ENCODE data around the gene HOXA9. TPM values are rescaled to one million over a fixed set of nuclear protein-coding genes. Genes with fewer than 3 reads are reported as not detected.

HOXA9 gene
- total and polyA plus RNA-seq, 2 of the 4 experiments (the other 2 are of a cell fraction): 0.18 to 0.32 TPM

- Histone ChIP-seq H3K23ac (ENCODE audit: low read depth, low read length) (no peak overlapping the region), H3K4me1 (ENCODE audit: control insufficient read depth, insufficient read depth, low read length) (no peaks in the 10 kb centered on the region; the same call in 1 of the 2 replicates), H3K79me1 (ENCODE audit: low read depth in 1 of 2, low read length in 2 of 2) (no peaks in the 10 kb centered on the region), H3K56ac (ENCODE audit: extremely low read depth, insufficient read depth, low read length) (no peak overlapping the region), H2BK120ac (ENCODE audit: low read depth, low read length) (no peak overlapping the region), H3K18ac (ENCODE audit: low read depth, low read length) (no peak overlapping the region), H4K8ac (ENCODE audit: low read depth in 2 of 2, low read length in 2 of 2) (no peak overlapping the region), H2BK20ac (ENCODE audit: low read depth, low read length) (no peak overlapping the region), H2BK5ac (ENCODE audit: low read depth, low read length, poor library complexity, severe bottlenecking) (no peak overlapping the region), H2AFZ (replicated peaks; ENCODE audit: low read length, poor library complexity) (no peak overlapping the region), H3K9ac (ENCODE audit: low read depth, low read length) (no peak overlapping the region), H3K9me1 (ENCODE audit: insufficient read depth, low read length) (no peaks in the 10 kb centered on the region), H2AK5ac (ENCODE audit: low read depth, low read length) (no peak overlapping the region), H4K20me1 (ENCODE audit: insufficient read depth, low read length) (0 out of 2 replicates have a peak, but pooled peaks cover 7% of the 10 kb centered on the region), H3K9me3 (ENCODE audit: control insufficient read depth, insufficient read depth, low read length) (peaks cover 3% of the 10 kb centered on the region; the same call in 1 of the 2 replicates), H3K4me3 (ENCODE audit: insufficient read depth, low read depth, low read length) (no peak overlapping the region), H4K5ac (ENCODE audit: low read depth, low read length) (no peak overlapping the region), H3K4me2 (ENCODE audit: low read depth, low read length) (no peak overlapping the region), H2BK15ac (ENCODE audit: low read depth, low read length) (no peak overlapping the region), H4K91ac (ENCODE audit: insufficient read depth, low read depth, low read length) (no peak overlapping the region), H3K36me3 (ENCODE audit: control insufficient read depth, insufficient read depth, low read length) (no peaks in the 10 kb centered on the region), H3K27me3 (ENCODE audit: control insufficient read depth, insufficient read depth, low read length) (peaks cover 88% of the 10 kb centered on the region), H3K4ac (ENCODE audit: low read depth, low read length) (no peak overlapping the region), H3K27ac (ENCODE audit: insufficient read depth, low read length) (no peak overlapping the region), H2AK9ac (replicated peaks; ENCODE audit: low read depth, low read length, poor library complexity) (no peak overlapping the region), H3K14ac (replicated peaks; ENCODE audit: low read depth, low read length) (no peak overlapping the region)
- no TSS peak for BruUV-seq (replicated peaks)
- intact Hi-C loops (cut with micrococcal nuclease): no loop called here
- ChIA-PET CTCF (interaction anchor here (0.5 to 1.3 kb wide), 2 partner anchors 17 to 323 kb away, joined by 3 to 4 read pairs; no protein-coding TSS in a partner anchor), POLR2A (ENCODE audit: unreplicated experiment) (no interaction called here)
- DNase-seq: no peak
- dilution Hi-C loops (cut with HindIII; ENCODE audit: low sequenced_read_pairs, unreplicated experiment): no loop called here
- in situ Hi-C loops (cut with MboI; ENCODE audit: low sequenced_read_pairs): no loop called here
- WGBS, 2 experiments (ENCODE audit: extremely low coverage in 2 of 2, insufficient read length in 1 of 2): no CpG with 5 or more reads among the region's 5 CpGs
- TF ChIP-seq SMC3 (IDR thresholded peaks at IDR 0.05; ENCODE audit: low read depth, low read length) (no peak), MAZ (IDR thresholded peaks at IDR 0.05; ENCODE audit: borderline replicate concordance, low read depth, low read length) (no peak), RCOR1 (IDR thresholded peaks at IDR 0.05; ENCODE audit: insufficient replicate concordance, low read length) (no peak), POLR2A (IDR thresholded peaks at IDR 0.05; ENCODE audit: low read depth, low read length) (no peak), MAFK (IDR thresholded peaks at IDR 0.05; ENCODE audit: low read depth, low read length) (no peak), CEBPB (IDR thresholded peaks at IDR 0.05; ENCODE audit: low read depth, low read length) (no peak), FOS (IDR thresholded peaks at IDR 0.05; ENCODE audit: low read depth, low read length) (no peak), BHLHE40 (IDR thresholded peaks at IDR 0.05; ENCODE audit: low read depth, low read length) (no peak), RFX5 (IDR thresholded peaks at IDR 0.05; ENCODE audit: low read depth, low read length) (no peak), MXI1 (IDR thresholded peaks at IDR 0.05; ENCODE audit: borderline replicate concordance, low read depth, low read length) (no peak), RAD21 (IDR thresholded peaks at IDR 0.05; ENCODE audit: low read length) (no peak), NFE2L2 (IDR thresholded peaks at IDR 0.05; ENCODE audit: low read depth, low read length) (no peak), CHD1 (IDR thresholded peaks at IDR 0.05; ENCODE audit: low read depth, low read length) (no peak), ELK1 (IDR thresholded peaks at IDR 0.05; ENCODE audit: borderline replicate concordance, low read depth, low read length) (no peak)
- TF ChIP-seq, protein P1, sequence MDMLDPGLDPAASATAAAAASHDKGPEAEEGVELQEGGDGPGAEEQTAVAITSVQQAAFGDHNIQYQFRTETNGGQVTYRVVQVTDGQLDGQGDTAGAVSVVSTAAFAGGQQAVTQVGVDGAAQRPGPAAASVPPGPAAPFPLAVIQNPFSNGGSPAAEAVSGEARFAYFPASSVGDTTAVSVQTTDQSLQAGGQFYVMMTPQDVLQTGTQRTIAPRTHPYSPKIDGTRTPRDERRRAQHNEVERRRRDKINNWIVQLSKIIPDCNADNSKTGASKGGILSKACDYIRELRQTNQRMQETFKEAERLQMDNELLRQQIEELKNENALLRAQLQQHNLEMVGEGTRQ (IDR thresholded peaks at IDR 0.05; ENCODE audit: low read depth, low read length): no peak
- ATAC-seq (ENCODE audit: low read depth): no peak
These were observed 12.5 kb upstream of the HOXA9 start for GRCh38 chr7:27177795-27178320.

Measured in IMR-90 (cell line).